ENCODE results near the gene ZNF76. TPM values are rescaled to one million over a fixed set of nuclear protein-coding genes. Genes with fewer than 3 reads are reported as not detected.
A peak's percentile ranks its signal among the peaks of the same experiment; 100 is the strongest.

The ZNF76 gene
- total and polyA plus RNA-seq, 9 of the 15 experiments (the other 6 are each of a cell fraction or from before 2014, with no cell fraction given), result 1.2 to 17.8 (median 10.7) TPM

GRCh38 chr6:35318196-35319171 is 58.9 kb downstream of the ZNF76 start:
- Histone ChIP-seq H2AFZ (ENCODE audit: low read depth, low read length) (no peak overlapping the region), H3K9me3 (replicated peaks; ENCODE audit: control insufficient read depth, insufficient read depth, low read depth, low read length) (no peaks in the 10 kb centered on the region), H3K9me1 (ENCODE audit: control insufficient read depth, insufficient read depth, low read length) (no peaks in the 10 kb centered on the region), H3K9ac (ENCODE audit: insufficient read depth in 1 of 2, low read depth in 2 of 2, low read length in 2 of 2) (no peak overlapping the region), H4K20me1 (replicated peaks; ENCODE audit: control insufficient read depth, insufficient read depth, low read length) (no peaks in the 10 kb centered on the region), H3K4me1 (replicated peaks in 1 of 2; ENCODE audit: control insufficient read depth in 2 of 2, insufficient read depth in 2 of 2, low read length in 2 of 2) (peaks cover 0 to 14% of the 10 kb centered on the region in 2 experiments; a peak in 1 of 5 replicates), H3K79me2 (ENCODE audit: control insufficient read depth, insufficient read depth, low read length) (no peaks in the 10 kb centered on the region), H3K27ac (ENCODE audit: extremely low read depth, low read depth, low read length) (no peak overlapping the region), H3K36me3 (ENCODE audit: control insufficient read depth, insufficient read depth, low read length) (peaks cover 31% of the 10 kb centered on the region; the same call in 2 of the 3 replicates), H3K4me3 (no peak overlapping the region), H3K27me3 (ENCODE audit: control insufficient read depth in 2 of 2, insufficient read depth in 2 of 2, low read length in 2 of 2) (no peaks in the 10 kb centered on the region), H3K4me2 (ENCODE audit: insufficient read depth, low read length) (no peak overlapping the region)
- DNase-seq (ENCODE audit: extremely low read depth in 1 of 4, low spot score in 3 of 4), result peak in 3 of 4 experiments; percentile 59 to 77 (median 73)
- ChIA-PET POLR2A (interaction anchor here (1.0 kb wide), 1 partner anchor 8 kb away, joined by 3 read pairs; no protein-coding TSS in a partner anchor), CTCF (ENCODE audit: low intra/inter-chr PET ratio) (interaction anchor here (0.7 kb wide), 1 partner anchor 259 kb away, joined by 3 read pairs; no protein-coding TSS in a partner anchor)
- no peak for FAIRE-seq
- whole genome bisulfite sequencing (ENCODE audit: insufficient coverage, low coverage, missing lambda C conversion rate), result 91% methylated on average over 40 of the region's 55 CpGs
- ATAC-seq, result peak; percentile 91
- TF ChIP-seq TAL1 (IDR thresholded peaks at IDR 0.05) (no peak), POLR2G (IDR thresholded peaks at IDR 0.05; ENCODE audit: low read depth, low read length) (peak; percentile 57; the same call in 1 of the 2 replicates)
- TF ChIP-seq, protein P1, sequence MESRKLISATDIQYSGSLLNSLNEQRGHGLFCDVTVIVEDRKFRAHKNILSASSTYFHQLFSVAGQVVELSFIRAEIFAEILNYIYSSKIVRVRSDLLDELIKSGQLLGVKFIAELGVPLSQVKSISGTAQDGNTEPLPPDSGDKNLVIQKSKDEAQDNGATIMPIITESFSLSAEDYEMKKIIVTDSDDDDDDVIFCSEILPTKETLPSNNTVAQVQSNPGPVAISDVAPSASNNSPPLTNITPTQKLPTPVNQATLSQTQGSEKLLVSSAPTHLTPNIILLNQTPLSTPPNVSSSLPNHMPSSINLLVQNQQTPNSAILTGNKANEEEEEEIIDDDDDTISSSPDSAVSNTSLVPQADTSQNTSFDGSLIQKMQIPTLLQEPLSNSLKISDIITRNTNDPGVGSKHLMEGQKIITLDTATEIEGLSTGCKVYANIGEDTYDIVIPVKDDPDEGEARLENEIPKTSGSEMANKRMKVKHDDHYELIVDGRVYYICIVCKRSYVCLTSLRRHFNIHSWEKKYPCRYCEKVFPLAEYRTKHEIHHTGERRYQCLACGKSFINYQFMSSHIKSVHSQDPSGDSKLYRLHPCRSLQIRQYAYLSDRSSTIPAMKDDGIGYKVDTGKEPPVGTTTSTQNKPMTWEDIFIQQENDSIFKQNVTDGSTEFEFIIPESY (CRISPR knock-in tag; IDR thresholded peaks at IDR 0.05), result peak; percentile 90; the same call in 1 of the 2 replicates
- intact Hi-C loops (cut with micrococcal nuclease) (no loop called here), in situ Hi-C loops (cut with MboI) (no loop called here)
- BruUV-seq (replicated peaks), result no TSS peak

Measured in K562 (cell line).